Skeletal muscle tissue (tissue), 4 donors: ENCODE measurements around the gene APBB2. TPM values are rescaled to one million over a fixed set of nuclear protein-coding genes. Genes with fewer than 3 reads are reported as not detected.

Experiments used
- H3K27ac ChIP-seq: one replicate; pipeline ENCODE4 v1.7.0; 2013; ENCODE audit warnings: mild to moderate bottlenecking, low read depth, low read length, inconsistent platforms
- H3K27me3 ChIP-seq, 3 donors: one replicate each; pipeline ENCODE4 v1.7.0; 2013; ENCODE audit warnings: low read length in 3 of 3; ENCODE audit not compliant: control insufficient read depth in 3 of 3, insufficient read depth in 3 of 3
- H3K36me3 ChIP-seq, 3 donors: one replicate each; pipeline ENCODE4 v1.7.0; 2013; ENCODE audit warnings: low read length in 3 of 3; ENCODE audit not compliant: control insufficient read depth in 3 of 3, insufficient read depth in 3 of 3
- H3K4me1 ChIP-seq, 3 donors: one replicate each; pipeline ENCODE4 v1.7.0; 2013; ENCODE audit warnings: low read length in 3 of 3, mild to moderate bottlenecking in 3 of 3; ENCODE audit not compliant: control insufficient read depth in 3 of 3, insufficient read depth in 3 of 3
- H3K4me3 ChIP-seq, 3 donors: one replicate each; pipeline ENCODE4 v1.7.0; 2013; ENCODE audit warnings: low read length in 3 of 3
- H3K9ac ChIP-seq, 3 donors: one replicate each; pipeline ENCODE4 v1.7.0; 2013; ENCODE audit warnings: low read length in 3 of 3, mild to moderate bottlenecking in 3 of 3, moderate library complexity in 2 of 3, low read depth in 1 of 3
- H3K9me3 ChIP-seq, 3 donors: one replicate each; pipeline ENCODE4 v1.7.0; 2013; ENCODE audit warnings: low read length in 3 of 3; ENCODE audit not compliant: control insufficient read depth in 3 of 3
- total RNA-seq: library from RNA; depleted of rRNA; stranded (reverse); fragments of >200 nt; gene quantifications from one replicate; pipeline ENCODE4 v1.2.3, GENCODE V29; 2014
- donor health status: Osteomylitis.

The APBB2 gene
- total RNA-seq, 1 donor from 2014 or later, result 41.2 TPM

DNA sequence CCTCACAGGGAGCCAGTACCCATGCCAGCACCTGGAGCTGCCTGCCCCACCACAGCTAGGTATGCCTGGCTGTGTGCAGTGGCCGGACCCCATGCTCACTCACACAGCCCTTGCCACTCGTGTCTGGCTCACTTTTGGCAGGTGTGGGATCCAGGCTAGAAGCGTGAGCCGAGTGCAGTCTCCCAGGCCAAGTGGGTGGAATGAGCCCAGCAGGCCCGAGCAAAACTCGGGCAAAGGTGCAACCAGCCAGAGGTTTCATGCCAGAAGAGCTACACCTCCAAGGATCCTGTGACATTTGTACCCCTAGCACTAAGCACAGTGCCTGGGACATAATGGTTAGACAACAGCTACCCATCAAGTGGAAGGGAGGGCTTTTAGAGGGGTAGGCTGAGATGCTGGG is 246.8 kb downstream of the APBB2 start:
- H3K4me3 ChIP-seq, result no peak overlapping the region
- no peaks in the 10 kb centered on the region for H3K27me3 ChIP-seq
- H3K4me1 ChIP-seq, result peaks cover 0 to 9% (median 6%) of the 10 kb centered on the region in 3 donors
- no peaks in the 10 kb centered on the region for H3K36me3 ChIP-seq
- H3K9ac ChIP-seq, result no peak overlapping the region
- H3K27ac ChIP-seq, result no peak overlapping the region
- H3K9me3 ChIP-seq, result no peaks in the 10 kb centered on the region

DNA sequence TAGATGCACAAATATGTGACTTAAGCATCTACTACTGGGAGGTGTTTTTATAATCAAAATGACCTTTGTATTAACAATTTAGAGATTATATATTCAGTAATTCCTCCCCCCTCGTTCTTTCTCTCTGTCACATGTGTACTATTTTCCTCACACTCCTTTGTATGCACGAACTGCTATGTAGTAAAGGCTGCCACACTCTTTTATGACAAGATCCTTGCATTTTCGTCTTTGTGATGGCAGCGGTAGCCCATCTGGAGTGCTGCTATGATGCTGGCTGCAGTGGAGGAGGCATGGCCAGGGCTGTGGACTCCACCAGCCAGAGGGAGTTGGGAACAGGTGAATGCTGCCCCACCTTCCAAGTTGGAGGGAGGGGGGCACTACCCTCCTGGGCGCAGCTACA is 248.3 kb downstream of the APBB2 start:
- H3K4me3 ChIP-seq, result no peak overlapping the region
- no peaks in the 10 kb centered on the region for H3K9me3 ChIP-seq
- H3K27ac ChIP-seq, result no peak overlapping the region
- H3K9ac ChIP-seq, result no peak overlapping the region
- H3K36me3 ChIP-seq, result no peaks in the 10 kb centered on the region
- no peaks in the 10 kb centered on the region for H3K27me3 ChIP-seq
- H3K4me1 ChIP-seq, result peaks cover 0 to 9% (median 6%) of the 10 kb centered on the region in 3 donors

DNA sequence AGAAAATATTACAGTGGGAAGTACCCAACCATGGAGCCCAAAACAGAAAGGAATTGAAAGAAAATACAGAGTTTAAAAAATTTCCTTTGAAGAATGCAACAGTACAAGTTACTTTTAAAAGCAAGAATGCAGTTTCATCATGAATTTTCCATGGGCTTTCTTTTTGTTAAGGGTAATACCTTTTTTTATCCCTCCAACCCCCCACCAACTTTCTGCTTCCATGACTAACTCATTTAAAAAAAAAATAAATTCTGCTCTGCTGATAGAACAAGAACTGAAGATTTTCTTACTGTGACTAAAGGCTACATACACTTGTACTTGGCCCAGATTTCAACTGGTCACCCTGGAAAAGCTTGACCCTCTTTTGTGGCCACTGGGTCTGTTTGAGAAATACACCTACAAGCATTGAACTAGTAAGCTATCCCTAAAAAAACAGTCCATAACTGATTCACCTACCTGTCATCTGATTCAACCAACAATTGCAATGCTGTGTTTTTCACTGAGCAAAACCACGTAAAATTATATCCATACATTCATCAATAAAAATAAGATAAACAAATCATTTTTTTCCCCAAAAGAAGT is 250.4 kb downstream of the APBB2 start:
- Histone ChIP-seq H3K36me3 (no peaks in the 10 kb centered on the region), H3K27ac (no peak overlapping the region), H3K9ac (no peak overlapping the region), H3K4me3 (no peak overlapping the region), H3K4me1 (peaks cover 0 to 9% (median 6%) of the 10 kb centered on the region in 3 donors), H3K9me3 (no peaks in the 10 kb centered on the region), H3K27me3 (no peaks in the 10 kb centered on the region)

DNA sequence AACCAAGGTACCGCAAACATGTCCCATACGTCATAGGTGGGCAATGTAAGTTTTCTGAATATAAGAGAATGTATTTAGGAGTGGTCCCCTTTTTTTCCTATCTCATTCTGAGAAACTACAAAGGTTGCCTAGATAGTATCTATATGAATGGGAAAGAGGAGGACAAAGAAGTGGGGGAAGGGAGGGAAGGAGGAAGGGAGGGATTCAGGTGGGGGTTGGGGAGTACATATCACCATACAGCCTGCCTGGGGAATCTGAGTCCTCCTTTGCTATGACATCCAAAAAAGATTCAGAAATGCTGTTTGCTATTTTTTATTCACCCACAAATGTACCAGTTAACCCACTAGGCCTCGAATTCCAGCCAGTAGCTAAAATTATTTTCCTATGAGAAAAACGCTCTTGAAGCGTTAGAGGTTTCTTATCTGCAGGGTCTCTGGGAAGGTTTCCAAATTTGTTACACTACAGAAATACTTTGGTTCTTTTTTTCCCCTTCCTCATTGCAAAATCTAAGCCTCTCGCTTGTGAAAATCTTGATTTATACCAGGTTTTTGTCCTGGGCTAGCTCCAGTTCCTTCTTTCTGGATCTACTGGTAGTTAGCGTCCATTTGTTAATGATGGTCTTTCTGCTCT is 251.7 kb downstream of the APBB2 start:
- Histone ChIP-seq H3K4me1 (peaks cover 0 to 5% (median 5%) of the 10 kb centered on the region in 3 donors), H3K4me3 (no peak overlapping the region), H3K27me3 (no peaks in the 10 kb centered on the region), H3K27ac (no peak overlapping the region), H3K9me3 (no peaks in the 10 kb centered on the region), H3K9ac (no peak overlapping the region), H3K36me3 (no peaks in the 10 kb centered on the region)

DNA sequence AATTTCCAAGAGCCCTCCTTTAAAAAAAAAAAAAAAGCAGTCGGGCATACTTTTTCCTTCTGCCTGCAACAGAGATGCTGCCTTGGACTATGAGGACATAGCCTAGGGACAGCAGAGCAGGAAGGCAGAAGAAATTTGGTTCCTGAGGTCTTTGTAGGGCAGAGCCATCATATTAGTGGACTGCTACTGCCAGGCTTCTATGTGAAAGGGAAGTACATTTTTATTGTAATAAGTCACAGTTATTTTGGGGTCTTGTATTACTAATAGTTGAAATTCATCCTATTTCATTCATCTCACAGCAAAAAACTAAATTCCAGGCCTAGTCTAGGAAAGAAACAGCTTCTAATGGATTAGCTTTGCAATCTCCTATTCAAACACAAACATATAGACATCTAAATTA is 253.4 kb downstream of the APBB2 start:
- Histone ChIP-seq H3K4me1 (no peaks in the 10 kb centered on the region), H3K4me3 (no peak overlapping the region), H3K27ac (no peak overlapping the region), H3K27me3 (no peaks in the 10 kb centered on the region), H3K9ac (no peak overlapping the region), H3K9me3 (no peaks in the 10 kb centered on the region), H3K36me3 (no peaks in the 10 kb centered on the region)

DNA sequence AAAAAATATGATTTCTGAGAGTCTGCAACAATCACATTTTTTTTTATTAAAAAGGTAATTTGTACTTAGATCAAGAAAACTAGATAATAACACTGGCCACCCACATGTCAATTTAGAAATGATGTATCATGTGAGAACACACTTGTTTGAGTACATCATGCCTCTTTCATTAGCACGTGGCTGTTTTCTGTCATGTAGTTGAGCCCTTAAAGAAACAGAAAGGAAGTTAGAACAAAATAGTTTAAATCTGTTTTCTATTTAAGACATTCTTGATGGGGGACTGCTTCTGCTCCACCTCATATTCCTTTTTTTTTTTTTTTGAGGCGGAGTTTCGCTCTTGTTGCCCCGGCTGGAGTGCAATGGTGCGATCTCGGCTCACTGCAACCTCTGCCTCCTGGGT is 257.1 kb downstream of the APBB2 start:
- Histone ChIP-seq H3K4me3 (no peak overlapping the region), H3K4me1 (peaks cover 15 to 21% (median 19%) of the 10 kb centered on the region in 3 donors), H3K36me3 (no peaks in the 10 kb centered on the region), H3K27me3 (no peaks in the 10 kb centered on the region), H3K9ac (no peak overlapping the region), H3K9me3 (no peaks in the 10 kb centered on the region), H3K27ac (no peak overlapping the region)

DNA sequence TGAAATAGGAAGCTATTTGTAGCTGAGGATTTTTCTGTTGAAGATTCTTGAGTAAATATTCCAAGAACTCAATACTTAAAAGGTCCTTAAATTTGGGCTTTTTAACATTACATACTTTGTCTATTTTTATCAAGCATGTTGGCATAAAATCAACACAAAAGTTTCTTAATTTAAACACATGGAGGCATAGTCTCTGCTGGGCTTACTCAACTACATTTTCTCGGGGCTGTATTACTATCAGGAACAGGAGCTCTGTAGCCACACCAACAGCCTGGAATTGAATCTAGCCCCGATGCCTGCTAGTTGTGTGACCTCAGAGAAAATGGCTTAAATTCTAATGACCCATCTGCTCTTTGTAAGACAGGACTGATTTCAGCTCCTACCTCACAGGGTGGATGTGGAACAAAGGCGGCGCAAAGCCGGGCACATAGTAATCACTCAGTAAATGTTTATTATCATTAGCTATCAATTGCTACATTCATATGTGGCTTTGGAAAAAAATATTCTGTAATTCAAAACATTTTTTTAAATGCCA is 257.6 kb downstream of the APBB2 start:
- no peaks in the 10 kb centered on the region for H3K9me3 ChIP-seq
- no peaks in the 10 kb centered on the region for H3K27me3 ChIP-seq
- peaks cover 15 to 21% (median 19%) of the 10 kb centered on the region in 3 donors for H3K4me1 ChIP-seq
- no peak overlapping the region for H3K4me3 ChIP-seq
- H3K9ac ChIP-seq, result no peak overlapping the region
- no peak overlapping the region for H3K27ac ChIP-seq
- H3K36me3 ChIP-seq, result no peaks in the 10 kb centered on the region

DNA sequence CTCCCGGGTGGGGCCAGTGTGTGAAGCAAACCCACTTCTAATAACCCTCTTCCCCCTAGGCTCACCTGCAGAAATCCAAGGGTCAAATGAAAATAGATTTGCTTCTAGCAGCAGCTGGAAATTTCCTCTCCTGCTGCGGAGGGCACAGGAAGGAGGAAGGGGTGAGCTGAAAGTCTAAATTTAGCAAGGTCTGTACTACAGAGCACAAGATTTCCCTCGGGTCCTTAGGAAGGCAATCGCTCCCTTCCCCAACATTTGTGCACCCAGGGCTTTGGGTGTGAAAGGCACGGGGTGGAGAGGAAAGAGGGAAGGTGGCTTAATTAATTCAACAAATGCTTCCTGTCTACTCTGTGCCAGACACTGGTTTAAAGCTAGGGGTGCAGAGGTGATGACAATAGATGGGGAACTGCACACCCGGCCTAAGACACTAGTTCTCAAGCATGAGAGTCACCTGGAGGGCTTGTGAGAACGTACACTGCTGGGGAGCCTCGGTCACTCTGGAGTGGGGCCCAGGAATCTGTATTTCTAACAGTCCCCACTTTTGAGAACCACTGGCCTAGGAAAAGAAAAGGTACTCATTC is 260.2 kb downstream of the APBB2 start:
- Histone ChIP-seq H3K9me3 (no peaks in the 10 kb centered on the region), H3K27ac (peak overlapping the region; percentile 55), H3K9ac (peak overlapping the region in 2 of 3 donors; percentile 34 to 63), H3K36me3 (no peaks in the 10 kb centered on the region), H3K4me3 (peak overlapping the region in 2 of 3 donors; percentile 37 to 44), H3K4me1 (peaks cover 17 to 21% (median 19%) of the 10 kb centered on the region in 3 donors), H3K27me3 (no peaks in the 10 kb centered on the region)

DNA sequence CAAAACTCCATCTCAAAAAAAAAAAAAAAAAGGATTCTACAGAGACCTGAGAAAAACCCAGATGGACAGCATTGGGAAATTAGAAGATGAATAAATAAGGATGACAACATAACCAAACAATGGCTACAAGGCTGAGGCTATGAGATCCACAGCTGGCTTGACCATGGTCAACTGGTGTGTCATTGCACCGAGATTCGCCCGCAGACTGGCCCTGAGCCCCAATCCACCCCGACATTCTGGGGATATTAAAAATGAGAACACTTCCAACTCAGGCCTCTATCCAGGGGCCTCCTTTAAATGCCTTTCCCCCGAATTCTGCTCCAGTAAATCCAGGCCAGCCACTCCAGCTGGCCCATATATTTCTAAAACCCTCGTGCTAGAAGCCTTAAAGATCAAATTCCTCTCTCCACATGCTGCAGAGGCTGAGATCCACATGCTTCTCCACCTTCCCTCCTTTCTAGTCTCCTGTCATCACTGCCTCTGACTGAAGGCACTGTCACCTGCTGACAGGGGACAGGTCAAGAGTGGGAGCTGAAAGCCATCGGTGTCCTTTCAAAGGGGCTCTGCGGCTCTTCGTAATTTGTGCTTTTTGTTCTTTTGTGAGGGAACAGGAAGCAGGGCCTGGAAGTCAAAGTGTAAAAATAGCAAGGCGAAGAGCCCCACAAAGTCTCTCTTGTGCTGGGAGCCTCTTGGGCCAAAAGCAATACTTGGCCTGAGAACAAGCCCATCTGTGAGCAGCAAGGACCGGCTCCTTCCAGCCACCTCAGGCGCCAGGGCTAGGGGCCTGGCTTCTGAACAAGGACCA is 260.9 kb downstream of the APBB2 start:
- H3K4me3 ChIP-seq, result peak overlapping the region in 2 of 3 donors; percentile 37 to 44
- no peaks in the 10 kb centered on the region for H3K9me3 ChIP-seq
- H3K36me3 ChIP-seq, result no peaks in the 10 kb centered on the region
- H3K27me3 ChIP-seq, result no peaks in the 10 kb centered on the region
- H3K27ac ChIP-seq, result peak overlapping the region; percentile 55
- H3K9ac ChIP-seq, result peak overlapping the region in 2 of 3 donors; percentile 34 to 63
- H3K4me1 ChIP-seq, result peaks cover 17 to 21% (median 19%) of the 10 kb centered on the region in 3 donors
